Endothelial cell of umbilical vein (primary cell): ENCODE results near the gene LPP. TPM values are rescaled to one million over a fixed set of nuclear protein-coding genes. Genes with fewer than 3 reads are reported as not detected.

ENCODE experiments used
- BruUV-seq: library from RNA; stranded (reverse); fragments of 400-500 nt; replicated peaks from 2 replicates; lab custom pipeline; 2021; lab: Mats Ljungman, UMichigan
- CTCF ChIA-PET: fragments of 300-600, 350-600 bp; sonication (Branson Sonifier 250); formaldehyde crosslinking; loops from one replicate; lab custom pipeline; 2021; ENCODE audit warnings: antibody characterized with exemption, inconsistent platforms; lab: Charles Lee
- POLR2A ChIA-PET: fragments of 300-600, 350-600 bp; sonication (Branson Sonifier 250); formaldehyde crosslinking; loops from one replicate; lab custom pipeline; 2021; ENCODE audit warnings: antibody characterized with exemption, inconsistent platforms; lab: Charles Lee
- DNase-seq: peaks from one replicate; pipeline ENCODE4 v3.0.0-alpha.2; 2011; ENCODE audit warnings: low read depth, low spot score
- FAIRE-seq: peaks from 2 replicates; lab custom pipeline; 2011; peaks lifted over from hg19 to GRCh38; lab: Jason Lieb, UNC
- H2AFZ ChIP-seq: 2 replicates; pipeline ENCODE4 v1.6.0; 2012; ENCODE audit warnings: low read depth, low read length, control low read depth, inconsistent platforms
- H3K27ac ChIP-seq: 2 replicates; pipeline ENCODE4 v1.5.1; 2011; ENCODE audit warnings: low read depth, mild to moderate bottlenecking, control low read depth, low read length, moderate library complexity; ENCODE audit not compliant: insufficient read depth
- H3K27me3 ChIP-seq, 2 experiments: 2 replicates each; pipeline versions ENCODE4 v1.6.0 to v1.6.1; 2011; ENCODE audit warnings: low read length in 2 of 2, mixed read lengths in 1 of 2; ENCODE audit not compliant: control insufficient read depth in 2 of 2, insufficient read depth in 2 of 2
- H3K36me3 ChIP-seq, 2 experiments: 2 replicates in 1 of 2; 3 replicates in 1 of 2; pipeline ENCODE4 v1.5.1; 2011; ENCODE audit warnings: low read length in 2 of 2, mild to moderate bottlenecking in 1 of 2, moderate library complexity in 1 of 2; ENCODE audit not compliant: control insufficient read depth in 2 of 2, insufficient read depth in 2 of 2; ENCODE audit errors: extremely low read depth in 1 of 2
- H3K4me1 ChIP-seq: 3 replicates; pipeline ENCODE4 v1.5.1; 2011; ENCODE audit warnings: mild to moderate bottlenecking, low read length; ENCODE audit not compliant: control insufficient read depth, insufficient read depth; ENCODE audit errors: extremely low read depth
- H3K4me2 ChIP-seq: 2 replicates; pipeline ENCODE4 v1.6.1; 2011; ENCODE audit warnings: low read length, control low read depth, mixed read lengths; ENCODE audit not compliant: insufficient read depth
- H3K4me3 ChIP-seq, 3 experiments: fragments of 200-600 bp in 1 of 3; sonication (generic), shearing (Covaris generic) in 1 of 3; replicated peaks in 1 of 3; 2 replicates each; pipeline ENCODE4 v1.5.1; 2011 to 2016; ENCODE audit warnings: control low read depth in 3 of 3, low read length in 3 of 3, mild to moderate bottlenecking in 2 of 3, inconsistent platforms in 1 of 3, low read depth in 1 of 3, moderate library complexity in 1 of 3; ENCODE audit not compliant: insufficient read depth in 1 of 3
- H3K79me2 ChIP-seq: 2 replicates; pipeline ENCODE4 v1.6.0; 2012; ENCODE audit warnings: low read length, inconsistent platforms; ENCODE audit not compliant: control insufficient read depth, insufficient read depth
- H3K9ac ChIP-seq: replicated peaks from 2 replicates; pipeline ENCODE3; 2011; ENCODE audit warnings: low read length, control low read depth; ENCODE audit not compliant: insufficient read depth; ENCODE audit errors: extremely low read depth
- H3K9me1 ChIP-seq: replicated peaks from 3 replicates; pipeline ENCODE4 v1.6.0; 2011; ENCODE audit warnings: mild to moderate bottlenecking, low read length; ENCODE audit not compliant: control insufficient read depth, insufficient read depth; ENCODE audit errors: extremely low read depth
- H3K9me3 ChIP-seq: replicated peaks from 2 replicates; pipeline ENCODE4 v1.5.1; 2012; ENCODE audit warnings: low read length, inconsistent platforms; ENCODE audit not compliant: control insufficient read depth, insufficient read depth
- H4K20me1 ChIP-seq: replicated peaks from 2 replicates; pipeline ENCODE3; 2011; ENCODE audit warnings: mild to moderate bottlenecking, low read length; ENCODE audit not compliant: control insufficient read depth, insufficient read depth; ENCODE audit errors: extremely low read depth
- CTCF ChIP-seq, 2 donors: IDR thresholded peaks; 1 replicate in 1 of 2; 2 replicates in 1 of 2; pipeline ENCODE4 v1.5.1; 2011; ENCODE audit warnings: low read length in 2 of 2, mild to moderate bottlenecking in 2 of 2, moderate library complexity in 2 of 2, control low read depth in 1 of 2, inconsistent platforms in 1 of 2, low read depth in 1 of 2; ENCODE audit not compliant: insufficient read depth in 1 of 2; ENCODE audit errors: extremely low read depth in 1 of 2
- EZH2 ChIP-seq: IDR thresholded peaks from 2 replicates; pipeline ENCODE4 v1.6.1; 2012; ENCODE audit warnings: borderline replicate concordance, low read depth, mild to moderate bottlenecking, moderate library complexity, low read length, inconsistent platforms; ENCODE audit not compliant: severe bottlenecking
- FOS ChIP-seq: IDR thresholded peaks from 2 replicates; pipeline ENCODE4 v1.6.1; 2011; ENCODE audit warnings: mild to moderate bottlenecking, low read length, moderate library complexity, borderline replicate concordance; ENCODE audit not compliant: insufficient read depth
- GATA2 ChIP-seq: IDR thresholded peaks from 2 replicates; pipeline ENCODE4 v1.7.0; 2011; ENCODE audit warnings: low read depth, mild to moderate bottlenecking, moderate library complexity, mixed read lengths, low read length; ENCODE audit not compliant: insufficient read length, insufficient read depth
- JUN ChIP-seq: IDR thresholded peaks from 2 replicates; pipeline ENCODE4 v1.6.1; 2011; ENCODE audit warnings: borderline replicate concordance, low read depth; ENCODE audit not compliant: insufficient read length, insufficient read depth
- MAX ChIP-seq: IDR thresholded peaks from 2 replicates; pipeline ENCODE4 v1.6.1; 2011; ENCODE audit not compliant: insufficient read depth, insufficient read length
- MYC ChIP-seq: IDR thresholded peaks from one replicate; pipeline ENCODE4 v1.6.1; 2011; ENCODE audit warnings: mild to moderate bottlenecking, low read depth, low read length
- POLR2A ChIP-seq: IDR thresholded peaks from 2 replicates; pipeline ENCODE4 v1.6.1; 2012; ENCODE audit warnings: low read depth, mild to moderate bottlenecking, control low read depth, low read length
- POLR2AphosphoS5 ChIP-seq: IDR thresholded peaks from 2 replicates; pipeline ENCODE4 v1.6.1; 2012; ENCODE audit warnings: low read depth, mild to moderate bottlenecking, control low read depth, low read length, moderate library complexity; ENCODE audit not compliant: insufficient read depth
- dilution Hi-C: fragments of 300-500 bp; cut with MboI; formaldehyde crosslinking; loops from one replicate; pipeline ENCODE4 v1.15.0; 2019; ENCODE audit warnings: low sequenced_read_pairs; ENCODE audit not compliant: extremely low pct_ligation_motif_present
- intact Hi-C: fragments of 100-400 bp; cut with micrococcal nuclease; formaldehyde crosslinking; loops from one replicate; pipeline ENCODE4 v1.10.0; 2022
- polyA plus RNA-seq, 4 experiments: library from polyadenylated mRNA; depleted of rRNA in 3 of 4; stranded (reverse) in 3 of 4; unstranded in 1 of 4; fragments of >200 nt; gene quantifications; 2 replicates each; pipeline versions ENCODE4 v1.2.1 to v1.2.3, GENCODE V29; 2011 to 2012; ENCODE audit warnings: missing spikeins in 1 of 4
- total RNA-seq: library from RNA; stranded (reverse); gene quantifications from 2 replicates; pipeline ENCODE4 v1.2.3, GENCODE V29; 2021

LPP gene
- total and polyA plus RNA-seq, 2 donors (not counting 3 experiments of a cell fraction or from before 2014, with no cell fraction given) = 16.9 to 153 TPM

GRCh38 chr3:188468196-188468595, 314.2 kb downstream of the LPP start:
- CTCF ChIA-PET = interaction anchor here (0.8 kb wide), 1 partner anchor 31 kb away, joined by 3 read pairs; no protein-coding TSS in a partner anchor
- intact Hi-C loops (loop anchor here (1.0 to 2.0 kb wide), 3 partner anchors 29 to 63 kb away; no protein-coding TSS in a partner anchor), dilution Hi-C loops (no loop called here)
- peak; percentile 68 for FAIRE-seq
- Histone ChIP-seq H3K79me2 (no peaks in the 10 kb centered on the region), H3K36me3 (no peaks in the 10 kb centered on the region), H3K27me3 (no peaks in the 10 kb centered on the region), H3K4me3 (no peak overlapping the region), H3K9ac (no peak overlapping the region), H4K20me1 (no peaks in the 10 kb centered on the region), H2AFZ (no peak overlapping the region), H3K9me3 (no peaks in the 10 kb centered on the region), H3K27ac (peak overlapping the region; percentile 28), H3K9me1 (no peaks in the 10 kb centered on the region), H3K4me2 (peak overlapping the region; percentile 22), H3K4me1 (peaks cover 16% of the 10 kb centered on the region)
- DNase-seq = peak; percentile 83
- TF ChIP-seq GATA2 = no peak
- TF ChIP-seq FOS = no peak
- no peak for TF ChIP-seq MAX
- no peak for TF ChIP-seq POLR2A
- TF ChIP-seq MYC = no peak
- no peak for TF ChIP-seq CTCF (IDR thresholded peaks at IDR 0.05; ENCODE audit: extremely low read depth in 1 of 2, insufficient read depth in 1 of 2, low read depth in 1 of 2, low read length in 2 of 2)
- TF ChIP-seq EZH2 = no peak
- TF ChIP-seq JUN = no peak
- TF ChIP-seq POLR2AphosphoS5 = no peak
- POLR2A ChIA-PET = no interaction called here
- no TSS peak for BruUV-seq
